KMS-11 (cell line): Measurements from ENCODE around the gene HMGB1.

Experiments
- H2AFZ ChIP-seq: fragments of 200-600 bp; sonication (generic); 2 replicates; pipeline ENCODE4 v1.6.1; 2016; ENCODE audit warnings: antibody characterized with exemption, mixed run types, low read depth
- H3K27ac ChIP-seq: fragments of 200-600 bp; sonication (generic); 2 replicates; pipeline ENCODE4 v1.6.1; 2016; ENCODE audit warnings: mild to moderate bottlenecking, mixed run types
- H3K27me3 ChIP-seq: fragments of 200-600 bp; sonication (generic); 2 replicates; pipeline ENCODE4 v1.6.1; 2017; ENCODE audit warnings: mild to moderate bottlenecking, low read depth, mixed run types, moderate library complexity; ENCODE audit not compliant: insufficient read depth
- H3K36me3 ChIP-seq: fragments of 200-600 bp; sonication (generic); 2 replicates; pipeline ENCODE4 v1.6.1; 2017; ENCODE audit warnings: mild to moderate bottlenecking, mixed run types; ENCODE audit not compliant: insufficient read depth
- H3K4me1 ChIP-seq: fragments of 200-600 bp; sonication (generic); 2 replicates; pipeline ENCODE4 v1.6.1; 2016; ENCODE audit warnings: mild to moderate bottlenecking, low read depth, mixed run types; ENCODE audit not compliant: poor library complexity, severe bottlenecking
- H3K4me2 ChIP-seq: fragments of 200-600 bp; sonication (generic); 2 replicates; pipeline ENCODE4 v1.7.0; 2016; ENCODE audit warnings: mild to moderate bottlenecking, mixed run types
- H3K4me3 ChIP-seq: fragments of 200-600 bp; sonication (generic); IDR thresholded peaks from 2 replicates; pipeline ENCODE4 v1.6.1; 2017; ENCODE audit warnings: low read depth, low read length, mixed read lengths; ENCODE audit not compliant: insufficient read depth
- H3K79me2 ChIP-seq: fragments of 200-600 bp; sonication (generic); 2 replicates; pipeline ENCODE4 v1.6.1; 2016; ENCODE audit warnings: low read depth, mixed run types; ENCODE audit not compliant: insufficient read depth
- H3K9ac ChIP-seq: fragments of 200-600 bp; sonication (generic); 2 replicates; pipeline ENCODE4 v1.6.1; 2016; ENCODE audit warnings: mild to moderate bottlenecking, mixed run types
- H4K20me1 ChIP-seq: fragments of 200-600 bp; sonication (generic); 2 replicates; pipeline ENCODE4 v1.6.1; 2016; ENCODE audit warnings: mild to moderate bottlenecking, mixed run types; ENCODE audit not compliant: insufficient read depth
- TF ChIP-seq, protein P1 (sequence below): fragments of 200-600 bp; sonication (generic); conservative IDR thresholded peaks from 2 replicates; pipeline ENCODE4 v1.6.1; 2017; ENCODE audit warnings: low read depth, mild to moderate bottlenecking, antibody characterized with exemption, low read length, moderate library complexity, mixed read lengths

Gene HMGB1

DNA sequence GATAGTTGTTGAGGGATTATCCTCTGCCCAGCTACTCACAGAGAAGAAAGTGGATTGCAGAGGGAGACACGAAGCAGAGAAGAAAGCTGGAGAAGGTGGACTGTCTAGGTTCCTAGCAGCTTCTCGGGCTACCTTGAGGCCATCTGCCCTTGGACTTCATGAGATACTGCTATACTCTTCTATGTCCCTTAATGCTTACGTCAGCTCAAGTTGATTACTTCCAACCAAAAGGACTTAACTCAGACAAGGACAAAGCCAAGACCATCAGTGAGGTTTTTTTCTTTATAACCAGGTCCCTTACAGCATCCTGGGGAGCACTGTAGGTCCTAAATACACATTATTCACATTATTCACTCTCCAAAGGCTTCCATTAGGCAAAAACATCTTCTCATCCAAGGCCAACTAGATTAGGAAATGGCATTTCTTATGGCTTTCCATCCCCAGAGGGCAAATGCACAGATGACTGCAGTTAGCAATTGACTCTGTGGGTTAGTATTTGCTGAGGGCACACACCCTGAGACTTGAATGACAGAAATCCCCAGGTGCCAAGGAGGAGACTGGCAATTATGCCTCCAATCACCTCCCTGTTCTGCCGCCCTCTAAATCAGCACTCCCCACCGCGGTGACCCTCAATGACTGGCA, 47.5 kb downstream of the HMGB1 start:
- H3K4me1 ChIP-seq: peaks cover 3% of the 10 kb centered on the region

DNA sequence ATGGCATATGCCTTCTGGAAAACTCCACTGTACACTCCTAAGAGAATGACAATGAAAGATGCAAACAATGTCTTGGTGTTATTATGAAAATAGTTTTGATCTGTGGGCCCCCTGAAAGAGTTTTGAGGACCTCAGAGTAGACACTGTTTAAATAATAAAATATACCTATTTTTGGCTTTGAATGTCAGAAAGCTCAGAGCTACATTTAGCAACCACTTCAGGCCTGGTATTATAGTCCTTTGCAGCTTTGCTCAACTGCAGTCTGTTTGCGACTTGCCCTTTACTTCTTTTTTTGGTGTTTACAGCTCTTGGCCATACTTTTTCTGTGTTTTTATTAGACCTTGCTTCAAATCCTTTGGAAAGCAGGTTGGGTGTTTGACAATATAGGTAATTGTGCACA, 49.3 kb downstream of the HMGB1 start:
- no peak overlapping the region for H3K4me3 ChIP-seq
- H3K27ac ChIP-seq: no peak overlapping the region
- no peak overlapping the region for H3K4me2 ChIP-seq
- TF ChIP-seq, protein P1, sequence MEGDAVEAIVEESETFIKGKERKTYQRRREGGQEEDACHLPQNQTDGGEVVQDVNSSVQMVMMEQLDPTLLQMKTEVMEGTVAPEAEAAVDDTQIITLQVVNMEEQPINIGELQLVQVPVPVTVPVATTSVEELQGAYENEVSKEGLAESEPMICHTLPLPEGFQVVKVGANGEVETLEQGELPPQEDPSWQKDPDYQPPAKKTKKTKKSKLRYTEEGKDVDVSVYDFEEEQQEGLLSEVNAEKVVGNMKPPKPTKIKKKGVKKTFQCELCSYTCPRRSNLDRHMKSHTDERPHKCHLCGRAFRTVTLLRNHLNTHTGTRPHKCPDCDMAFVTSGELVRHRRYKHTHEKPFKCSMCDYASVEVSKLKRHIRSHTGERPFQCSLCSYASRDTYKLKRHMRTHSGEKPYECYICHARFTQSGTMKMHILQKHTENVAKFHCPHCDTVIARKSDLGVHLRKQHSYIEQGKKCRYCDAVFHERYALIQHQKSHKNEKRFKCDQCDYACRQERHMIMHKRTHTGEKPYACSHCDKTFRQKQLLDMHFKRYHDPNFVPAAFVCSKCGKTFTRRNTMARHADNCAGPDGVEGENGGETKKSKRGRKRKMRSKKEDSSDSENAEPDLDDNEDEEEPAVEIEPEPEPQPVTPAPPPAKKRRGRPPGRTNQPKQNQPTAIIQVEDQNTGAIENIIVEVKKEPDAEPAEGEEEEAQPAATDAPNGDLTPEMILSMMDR: no peak
- H4K20me1 ChIP-seq: no peaks in the 10 kb centered on the region
- H2AFZ ChIP-seq: no peak overlapping the region
- H3K4me1 ChIP-seq: no peaks in the 10 kb centered on the region
- H3K36me3 ChIP-seq: no peaks in the 10 kb centered on the region
- no peaks in the 10 kb centered on the region for H3K79me2 ChIP-seq
- H3K27me3 ChIP-seq: no peaks in the 10 kb centered on the region
- no peak overlapping the region for H3K9ac ChIP-seq

More for the DNA sequence above, 47.5 kb downstream of the HMGB1 start:
- H3K27me3 ChIP-seq: no peaks in the 10 kb centered on the region
- no peak overlapping the region for H3K4me3 ChIP-seq
- H4K20me1 ChIP-seq: no peaks in the 10 kb centered on the region
- no peaks in the 10 kb centered on the region for H3K36me3 ChIP-seq
- H3K9ac ChIP-seq: no peak overlapping the region
- no peak overlapping the region for H2AFZ ChIP-seq
- H3K27ac ChIP-seq: no peak overlapping the region
- H3K79me2 ChIP-seq: no peaks in the 10 kb centered on the region
- no peak overlapping the region for H3K4me2 ChIP-seq
- TF ChIP-seq, protein P1: no peak

- Histone ChIP-seq H3K4me2 (no peak overlapping the region), H2AFZ (no peak overlapping the region), H3K4me1 (no peaks in the 10 kb centered on the region), H4K20me1 (no peaks in the 10 kb centered on the region), H3K79me2 (no peaks in the 10 kb centered on the region), H3K36me3 (no peaks in the 10 kb centered on the region), H3K9ac (no peak overlapping the region), H3K27ac (no peak overlapping the region), H3K4me3 (no peak overlapping the region), H3K27me3 (no peaks in the 10 kb centered on the region)
- TF ChIP-seq, protein P1: no peak
These were observed 50.2 kb downstream of the HMGB1 start for GRCh38 chr13:30415430-30416030.

- TF ChIP-seq, protein P1: no peak
- H3K79me2 ChIP-seq: no peaks in the 10 kb centered on the region
- H3K4me2 ChIP-seq: no peak overlapping the region
- H3K4me1 ChIP-seq: peaks cover 1% of the 10 kb centered on the region
- no peak overlapping the region for H3K4me3 ChIP-seq
- H3K36me3 ChIP-seq: no peaks in the 10 kb centered on the region
- H4K20me1 ChIP-seq: no peaks in the 10 kb centered on the region
- no peak overlapping the region for H3K9ac ChIP-seq
- H3K27me3 ChIP-seq: no peaks in the 10 kb centered on the region
- no peak overlapping the region for H3K27ac ChIP-seq
- no peak overlapping the region for H2AFZ ChIP-seq
These were observed 51.9 kb downstream of the HMGB1 start for GRCh38 chr13:30413842-30414241.
